Mucosa of descending colon (tissue), 3 donors: ENCODE data around the gene HOXC6. TPM values are rescaled to one million over a fixed set of nuclear protein-coding genes. Genes with fewer than 3 reads are reported as not detected.

Experiments used
- ATAC-seq: fragments of 200-7000 bp; cut with Tn5 transposase; one replicate; pipeline ENCODE4 v1.9.1; 2020; ENCODE audit warnings: mild to moderate bottlenecking, moderate library complexity
- DNase-seq, 3 donors: peaks; one replicate each; pipeline ENCODE4 v3.0.0-alpha.2; 2020
- H3K36me3 ChIP-seq: fragments of 200-600 bp; one replicate; pipeline ENCODE4 v1.8.0; 2021; ENCODE audit warnings: low read depth, mild to moderate bottlenecking
- H3K4me1 ChIP-seq: fragments of 200-600 bp; one replicate; pipeline ENCODE4 v1.8.0; 2021; ENCODE audit warnings: low read depth, mild to moderate bottlenecking
- H3K4me3 ChIP-seq: fragments of 200-600 bp; one replicate; pipeline ENCODE4 v1.8.0; 2021; ENCODE audit warnings: mild to moderate bottlenecking
- H3K9me3 ChIP-seq: fragments of 200-600 bp; one replicate; pipeline ENCODE4 v1.8.0; 2021; ENCODE audit warnings: mild to moderate bottlenecking
- CTCF ChIP-seq: fragments of 200-600 bp; IDR thresholded peaks from one replicate; pipeline ENCODE4 v1.8.0; 2022; ENCODE audit warnings: antibody characterized with exemption, mild to moderate bottlenecking
- intact Hi-C, 2 donors: fragments of 100-400 bp; cut with DNase I in 1 of 2; cut with micrococcal nuclease in 1 of 2; formaldehyde crosslinking; loops; one replicate each; pipeline versions ENCODE4 v1.11.0 to v1.11.1; 2022; cut with DNase I, micrococcal nuclease
- total RNA-seq, 3 donors: library from RNA; stranded (reverse); fragmentation: NEBNext Ultra II Directional in 2 of 3; extraction: Animal tissue kit (Norgen Biotek cat#: 25700) in 2 of 3; gene quantifications; one replicate each; pipeline versions ENCODE4 v1.2.1 to v1.2.4, GENCODE V29; 2021 to 2023
- donor health status: DM: no; HTN: no; CAD: no; lungs with moderate emphysema.
- donor health status: DM: no; HTN: no; CAD: no.
- donor health status: DM: no; HTN: yes; CAD: no.

The HOXC6 gene
- total RNA-seq, 3 donors from 2014 or later = 0.22 to 0.32 TPM; not detected in 1

- ATAC-seq (no peak), DNase-seq (no peak)
- peaks cover 13% of the 10 kb centered on the region for H3K4me1 ChIP-seq
- H3K36me3 ChIP-seq = no peaks in the 10 kb centered on the region
- TF ChIP-seq CTCF = no peak
- H3K9me3 ChIP-seq = no peaks in the 10 kb centered on the region
- intact Hi-C loops = no loop called here
- H3K4me3 ChIP-seq = no peak overlapping the region
These were observed 16.3 kb upstream of the HOXC6 start for GRCh38 chr12:54011665-54012532.

- H3K4me3 ChIP-seq = no peak overlapping the region
- H3K36me3 ChIP-seq = no peaks in the 10 kb centered on the region
- H3K4me1 ChIP-seq = peaks cover 15% of the 10 kb centered on the region
- DNase-seq = peak in 1 of 3 donors; percentile 19
- TF ChIP-seq CTCF = no peak
- intact Hi-C loops = no loop called here
- H3K9me3 ChIP-seq = no peaks in the 10 kb centered on the region
- ATAC-seq = no peak
These were observed 15.4 kb upstream of the HOXC6 start for GRCh38 chr12:54012631-54013409.

GRCh38 chr12:54014377-54015017 is 13.7 kb upstream of the HOXC6 start:
- H3K9me3 ChIP-seq = no peaks in the 10 kb centered on the region
- H3K36me3 ChIP-seq = no peaks in the 10 kb centered on the region
- no peak for DNase-seq
- intact Hi-C loops = no loop called here
- ATAC-seq = no peak
- TF ChIP-seq CTCF = no peak
- no peak overlapping the region for H3K4me3 ChIP-seq
- H3K4me1 ChIP-seq = peaks cover 11% of the 10 kb centered on the region

- ATAC-seq (no peak), DNase-seq (no peak)
- intact Hi-C loops = no loop called here
- TF ChIP-seq CTCF = no peak
- Histone ChIP-seq H3K4me1 (peaks cover 11% of the 10 kb centered on the region), H3K36me3 (no peaks in the 10 kb centered on the region), H3K9me3 (no peaks in the 10 kb centered on the region), H3K4me3 (no peak overlapping the region)
These were observed 13.0 kb upstream of the HOXC6 start for GRCh38 chr12:54015018-54015931.

- H3K36me3 ChIP-seq = no peaks in the 10 kb centered on the region
- peaks cover 11% of the 10 kb centered on the region for H3K4me1 ChIP-seq
- H3K9me3 ChIP-seq = no peaks in the 10 kb centered on the region
- TF ChIP-seq CTCF = no peak
- DNase-seq (no peak), ATAC-seq (no peak)
- no peak overlapping the region for H3K4me3 ChIP-seq
- intact Hi-C loops = no loop called here
These were observed 12.2 kb upstream of the HOXC6 start for GRCh38 chr12:54016051-54016450.
